PC-9 (cell line): ENCODE data around the gene NPFFR2. TPM values are rescaled to one million over a fixed set of nuclear protein-coding genes. Genes with fewer than 3 reads are reported as not detected.

Experiments
- BruUV-seq: library from RNA; stranded (reverse); fragments of 400-500 nt; replicated peaks from 2 replicates; lab custom pipeline; 2021; lab: Mats Ljungman, UMichigan
- CTCF ChIA-PET: fragments of 300-600 bp; sonication (Branson Sonifier 250); formaldehyde crosslinking; loops from one replicate; lab custom pipeline; 2022; ENCODE audit warnings: antibody characterized with exemption; lab: Charles Lee
- POLR2A ChIA-PET: fragments of 300-600 bp; sonication (Branson Sonifier 250); formaldehyde crosslinking; loops from one replicate; lab custom pipeline; 2022; ENCODE audit warnings: antibody characterized with exemption; ENCODE audit not compliant: unreplicated experiment; lab: Charles Lee
- DNase-seq, 2 experiments: peaks; one replicate each; pipeline versions ENCODE4 v3.0.0 to v3.0.0-alpha.2; 2015 to 2022; ENCODE audit warnings: mixed read lengths in 1 of 2
- H2AFZ ChIP-seq: fragments of 200-600 bp; sonication (generic); 2 replicates; pipeline ENCODE4 v1.8.1; 2017; ENCODE audit warnings: antibody characterized with exemption
- H3F3A ChIP-seq: fragments of 200-600 bp; sonication (generic); 2 replicates; pipeline ENCODE4 v1.8.1; 2017; ENCODE audit warnings: antibody characterized with exemption, mild to moderate bottlenecking, low read depth; ENCODE audit not compliant: insufficient read depth
- H3K27ac ChIP-seq: fragments of 200-600 bp; sonication (generic); 2 replicates; pipeline ENCODE4 v1.6.1; 2016; ENCODE audit warnings: mixed run types
- H3K27me3 ChIP-seq: fragments of 200-600 bp; sonication (generic); 2 replicates; pipeline ENCODE4 v1.6.1; 2016; ENCODE audit warnings: low read depth, mixed run types; ENCODE audit not compliant: insufficient read depth
- H3K36me3 ChIP-seq: fragments of 200-600 bp; sonication (generic); 2 replicates; pipeline ENCODE4 v1.6.1; 2016; ENCODE audit warnings: low read depth, mixed run types
- H3K4me1 ChIP-seq: fragments of 200-600 bp; sonication (generic); replicated peaks from 2 replicates; pipeline ENCODE4 v1.6.1; 2016; ENCODE audit warnings: mixed run types; ENCODE audit not compliant: insufficient read depth
- H3K4me2 ChIP-seq: fragments of 200-600 bp; sonication (generic); 2 replicates; pipeline ENCODE4 v1.6.1; 2017; ENCODE audit warnings: mixed run types
- H3K4me3 ChIP-seq: fragments of 200-600 bp; sonication (generic); 2 replicates; pipeline ENCODE4 v1.6.1; 2016; ENCODE audit warnings: mixed run types
- H3K79me2 ChIP-seq: fragments of 200-600 bp; sonication (generic); 2 replicates; pipeline ENCODE4 v1.6.1; 2017; ENCODE audit warnings: low read depth, mixed run types
- H3K9me2 ChIP-seq: fragments of 200-600 bp; sonication (generic); 2 replicates; pipeline ENCODE4 v1.8.1; 2017; ENCODE audit warnings: mild to moderate bottlenecking; ENCODE audit not compliant: insufficient read depth
- H3K9me3 ChIP-seq: fragments of 200-600 bp; sonication (generic); 2 replicates; pipeline ENCODE4 v1.8.1; 2016; ENCODE audit warnings: low read depth; ENCODE audit not compliant: insufficient read depth
- H4K20me1 ChIP-seq: fragments of 200-600 bp; sonication (generic); 2 replicates; pipeline ENCODE4 v1.8.1; 2017; ENCODE audit not compliant: insufficient read depth
- EZH2 ChIP-seq: fragments of 200-600 bp; sonication (generic); IDR thresholded peaks from 2 replicates; pipeline ENCODE4 v1.8.0; 2017; ENCODE audit warnings: antibody characterized with exemption, low read depth
- intact Hi-C: fragments of 100-400 bp; cut with micrococcal nuclease; formaldehyde crosslinking; loops from one replicate; pipeline ENCODE4 v1.10.0; 2022; ENCODE audit not compliant: unreplicated experiment
- total RNA-seq: library from RNA; stranded (reverse); gene quantifications from 2 replicates; pipeline ENCODE4 v1.2.3, GENCODE V29; 2021
- TF ChIP-seq, protein P1 (sequence below): fragments of 200-600 bp; sonication (generic); conservative IDR thresholded peaks from 2 replicates; pipeline ENCODE4 v1.6.1; 2017; ENCODE audit warnings: mixed run types, antibody characterized with exemption, mild to moderate bottlenecking, moderate library complexity

Gene NPFFR2
- total RNA-seq, 1 experiment from 2014 or later: not detected

GRCh38 chr4:72171761-72172160 lies 140.0 kb downstream of the NPFFR2 start:
- CTCF ChIA-PET: no interaction called here

DNA sequence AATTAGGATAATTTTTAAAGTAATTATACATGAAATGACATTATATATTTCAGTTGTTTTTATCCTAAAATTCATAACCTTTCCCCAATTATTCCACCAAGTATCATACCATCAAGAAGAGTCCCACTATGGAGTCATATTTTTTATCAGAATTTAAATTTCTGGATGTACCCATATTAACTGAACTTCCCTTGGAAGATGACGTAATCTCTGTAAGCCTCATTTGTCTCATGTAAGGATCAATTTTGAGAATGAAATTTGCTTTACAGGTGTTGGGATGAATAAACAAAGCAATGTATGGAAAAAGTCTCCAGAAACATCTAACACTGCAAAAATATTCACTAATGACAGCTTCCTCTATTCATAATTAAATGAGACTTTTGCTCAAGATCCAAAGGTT lies 147.5 kb downstream of the NPFFR2 start:
- no peak overlapping the region for H2AFZ ChIP-seq
- no peaks in the 10 kb centered on the region; the same call in 1 of the 2 replicates for H3K9me2 ChIP-seq
- no peak overlapping the region for H3K27ac ChIP-seq
- H3K4me3 ChIP-seq: no peak overlapping the region
- H3K36me3 ChIP-seq: no peaks in the 10 kb centered on the region
- H4K20me1 ChIP-seq: no peaks in the 10 kb centered on the region
- no peaks in the 10 kb centered on the region for H3K9me3 ChIP-seq
- no peaks in the 10 kb centered on the region for H3K79me2 ChIP-seq
- POLR2A ChIA-PET: interaction anchor here (0.6 kb wide), 1 partner anchor 21 kb away, joined by 4 read pairs; no protein-coding TSS in a partner anchor
- TF ChIP-seq, protein P1, sequence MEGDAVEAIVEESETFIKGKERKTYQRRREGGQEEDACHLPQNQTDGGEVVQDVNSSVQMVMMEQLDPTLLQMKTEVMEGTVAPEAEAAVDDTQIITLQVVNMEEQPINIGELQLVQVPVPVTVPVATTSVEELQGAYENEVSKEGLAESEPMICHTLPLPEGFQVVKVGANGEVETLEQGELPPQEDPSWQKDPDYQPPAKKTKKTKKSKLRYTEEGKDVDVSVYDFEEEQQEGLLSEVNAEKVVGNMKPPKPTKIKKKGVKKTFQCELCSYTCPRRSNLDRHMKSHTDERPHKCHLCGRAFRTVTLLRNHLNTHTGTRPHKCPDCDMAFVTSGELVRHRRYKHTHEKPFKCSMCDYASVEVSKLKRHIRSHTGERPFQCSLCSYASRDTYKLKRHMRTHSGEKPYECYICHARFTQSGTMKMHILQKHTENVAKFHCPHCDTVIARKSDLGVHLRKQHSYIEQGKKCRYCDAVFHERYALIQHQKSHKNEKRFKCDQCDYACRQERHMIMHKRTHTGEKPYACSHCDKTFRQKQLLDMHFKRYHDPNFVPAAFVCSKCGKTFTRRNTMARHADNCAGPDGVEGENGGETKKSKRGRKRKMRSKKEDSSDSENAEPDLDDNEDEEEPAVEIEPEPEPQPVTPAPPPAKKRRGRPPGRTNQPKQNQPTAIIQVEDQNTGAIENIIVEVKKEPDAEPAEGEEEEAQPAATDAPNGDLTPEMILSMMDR: no peak
- no TSS peak for BruUV-seq
- H3K4me2 ChIP-seq: no peak overlapping the region
- intact Hi-C loops: no loop called here
- H3K27me3 ChIP-seq: no peaks in the 10 kb centered on the region
- no peaks in the 10 kb centered on the region for H3K4me1 ChIP-seq
- no peaks in the 10 kb centered on the region for H3F3A ChIP-seq
- CTCF ChIA-PET: no interaction called here
- DNase-seq: no peak

More at GRCh38 chr4:72171761-72172160, 140.0 kb downstream of the NPFFR2 start:
- Histone ChIP-seq H3K4me1 (no peaks in the 10 kb centered on the region), H4K20me1 (no peaks in the 10 kb centered on the region), H3K79me2 (no peaks in the 10 kb centered on the region), H3K9me3 (no peaks in the 10 kb centered on the region), H3K27me3 (no peaks in the 10 kb centered on the region), H2AFZ (no peak overlapping the region), H3K36me3 (no peaks in the 10 kb centered on the region), H3K9me2 (no peaks in the 10 kb centered on the region), H3F3A (no peaks in the 10 kb centered on the region), H3K4me2 (no peak overlapping the region), H3K27ac (no peak overlapping the region), H3K4me3 (no peak overlapping the region)
- TF ChIP-seq EZH2: no peak
- TF ChIP-seq, protein P1: no peak
- no TSS peak for BruUV-seq
- intact Hi-C loops: no loop called here
- POLR2A ChIA-PET: no interaction called here
- DNase-seq: no peak

DNA sequence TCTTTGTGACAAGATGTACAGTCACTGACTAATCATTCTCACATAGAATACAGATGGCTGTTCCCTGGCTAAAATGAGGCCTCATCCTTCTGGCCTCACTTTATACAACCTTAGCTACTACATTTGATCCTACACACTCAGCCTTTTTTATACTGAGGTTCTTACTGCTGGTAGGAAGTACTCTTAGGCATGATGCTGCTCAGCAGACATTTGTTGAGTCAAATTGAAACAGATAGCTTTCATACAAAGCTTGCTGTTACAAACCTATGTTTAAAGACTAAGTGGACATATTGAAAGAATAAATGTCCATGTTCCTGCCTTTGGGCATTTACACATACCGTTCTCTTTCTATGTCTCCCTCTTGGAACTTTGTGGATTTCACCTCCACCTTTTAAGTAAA lies 154.9 kb downstream of the NPFFR2 start:
- H3K9me2 ChIP-seq: no peaks in the 10 kb centered on the region
- no peak overlapping the region for H3K27ac ChIP-seq
- no peaks in the 10 kb centered on the region for H3F3A ChIP-seq
- H3K4me2 ChIP-seq: no peak overlapping the region
- H3K79me2 ChIP-seq: no peaks in the 10 kb centered on the region
- intact Hi-C loops: no loop called here
- no peak for TF ChIP-seq EZH2
- TF ChIP-seq, protein P1: no peak
- no peaks in the 10 kb centered on the region for H3K4me1 ChIP-seq
- H3K36me3 ChIP-seq: no peaks in the 10 kb centered on the region
- no peak overlapping the region for H2AFZ ChIP-seq
- no peak overlapping the region for H3K4me3 ChIP-seq
- ChIA-PET POLR2A (no interaction called here), CTCF (no interaction called here)
- no peaks in the 10 kb centered on the region for H4K20me1 ChIP-seq
- H3K9me3 ChIP-seq: no peaks in the 10 kb centered on the region
- no peaks in the 10 kb centered on the region for H3K27me3 ChIP-seq
- BruUV-seq: no TSS peak
- DNase-seq: no peak
